Ramos (cell line): Measurements from ENCODE around the gene XAGE1A.
"Not testable (repeated sequence)": the region's sequence is repeated elsewhere in the genome, so short reads cannot be mapped to it uniquely, and the experiment has no call there.

Experiments
- in situ Hi-C: fragments of 300-500 bp; cut with MboI; formaldehyde crosslinking; loops from one replicate; pipeline ENCODE4 v1.14.3; 2022; ENCODE audit warnings: low sequenced_read_pairs; ENCODE audit not compliant: unreplicated experiment

XAGE1A gene

GRCh38 chrX:52495545-52496418 lies at the start of gene XAGE1A:
XAGE1A (plus strand) TSS chrX:52495808; CDS start chrX:52497362, 1,554 bp downstream.
- in situ Hi-C loops: not testable (repeated sequence)

GRCh38 chrX:52452031-52452430 lies 43.6 kb upstream of the XAGE1A start:
- in situ Hi-C loops: not testable (repeated sequence)

- in situ Hi-C loops: not testable (repeated sequence)
Measured at GRCh38 chrX:52471301-52471700, 24.3 kb upstream of the XAGE1A start.

- in situ Hi-C loops: not testable (repeated sequence)
Measured at GRCh38 chrX:52496419-52496772, 788 bp downstream of the XAGE1A start.

- in situ Hi-C loops: not testable (repeated sequence)
Measured at GRCh38 chrX:52501362-52501761, 5.8 kb downstream of the XAGE1A start.

- in situ Hi-C loops: no loop called here
Measured at GRCh38 chrX:52504551-52504950, 8.9 kb downstream of the XAGE1A start.

- in situ Hi-C loops: no loop called here
Measured at GRCh38 chrX:52507331-52507730, 11.7 kb downstream of the XAGE1A start.

- in situ Hi-C loops: no loop called here
Measured at GRCh38 chrX:52509916-52510315, 14.3 kb downstream of the XAGE1A start.

- in situ Hi-C loops: not testable (repeated sequence)
Measured at GRCh38 chrX:52511126-52511525, 15.5 kb downstream of the XAGE1A start.

- in situ Hi-C loops: not testable (repeated sequence)
Measured at GRCh38 chrX:52516110-52516986, 20.7 kb downstream of the XAGE1A start.

- in situ Hi-C loops: not testable (repeated sequence)
Measured at GRCh38 chrX:52516987-52517325, 21.3 kb downstream of the XAGE1A start, which contains the start of gene XAGE1B. XAGE1B (minus strand) TSS chrX:52517063; CDS start chrX:52515527, 1,536 bp downstream.

GRCh38 chrX:52541051-52541450 lies 45.4 kb downstream of the XAGE1A start:
- in situ Hi-C loops: not testable (repeated sequence)

GRCh38 chrX:52542311-52542710 lies 46.7 kb downstream of the XAGE1A start:
- in situ Hi-C loops: no loop called here

- in situ Hi-C loops: no loop called here
Measured at GRCh38 chrX:52544147-52544840, 48.7 kb downstream of the XAGE1A start.

- in situ Hi-C loops: not testable (repeated sequence)
Measured at GRCh38 chrX:52548769-52549168, 53.2 kb downstream of the XAGE1A start.
